Stimulated activated memory B cell treated with anti-CD40 and anti-IgM and Interleukin-4, amounts not matched to agents 10 μg/mL and 1 μg/mL and 100 μg/mL, for 72 hours (primary cell): ENCODE data around the gene RGS9BP.
"Not testable (repeated sequence)": the region's sequence is repeated elsewhere in the genome, so short reads cannot be mapped to it uniquely, and the experiment has no call there.

Experiments
- ATAC-seq: fragments of 150-1000 bp; cut with Tn5 transposase; 2 replicates; pipeline ENCODE4 v1.10.0; 2021
- H3K27ac Mint-ChIP-seq: one replicate; pipeline ENCODE4 v1.8.0; 2022; ENCODE audit warnings: mild to moderate bottlenecking, mixed read lengths
- H3K27me3 Mint-ChIP-seq: one replicate; pipeline ENCODE4 v1.8.0; 2022; ENCODE audit warnings: mixed read lengths
- H3K36me3 Mint-ChIP-seq: one replicate; pipeline ENCODE4 v1.8.0; 2022; ENCODE audit warnings: mixed read lengths
- H3K4me1 Mint-ChIP-seq: one replicate; pipeline ENCODE4 v1.8.0; 2022; ENCODE audit warnings: mixed read lengths
- H3K4me3 Mint-ChIP-seq: one replicate; pipeline ENCODE4 v1.8.0; 2022; ENCODE audit warnings: mild to moderate bottlenecking, moderate library complexity, mixed read lengths
- H3K9me3 Mint-ChIP-seq: one replicate; pipeline ENCODE4 v1.8.0; 2022; ENCODE audit warnings: mixed read lengths

RGS9BP gene

DNA sequence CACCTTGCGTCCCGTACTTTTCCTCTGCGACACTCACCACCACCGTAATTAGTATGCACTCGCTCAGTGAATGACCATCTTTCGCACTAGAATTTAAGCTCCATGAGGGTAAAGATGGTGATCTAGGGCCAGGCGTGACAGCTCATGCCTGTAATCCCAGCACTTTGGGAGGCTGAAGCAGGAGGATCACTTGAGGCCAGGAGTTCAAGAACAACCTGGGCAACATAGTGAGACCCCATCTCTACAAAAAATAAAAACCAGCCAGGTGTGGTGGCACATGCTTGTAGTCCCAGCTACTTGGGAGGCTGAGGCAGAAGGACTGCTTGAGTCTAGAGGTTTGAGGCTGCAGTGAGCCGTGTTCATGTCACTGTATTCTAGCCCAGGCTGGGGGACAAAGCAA is 19.3 kb upstream of the RGS9BP start:
- H3K4me3 Mint-ChIP-seq, ATAC-seq, H3K27me3 Mint-ChIP-seq, H3K4me1 Mint-ChIP-seq, H3K9me3 Mint-ChIP-seq, H3K27ac Mint-ChIP-seq: not testable (repeated sequence)
- peaks cover 29% of the 10 kb centered on the region for H3K36me3 Mint-ChIP-seq

DNA sequence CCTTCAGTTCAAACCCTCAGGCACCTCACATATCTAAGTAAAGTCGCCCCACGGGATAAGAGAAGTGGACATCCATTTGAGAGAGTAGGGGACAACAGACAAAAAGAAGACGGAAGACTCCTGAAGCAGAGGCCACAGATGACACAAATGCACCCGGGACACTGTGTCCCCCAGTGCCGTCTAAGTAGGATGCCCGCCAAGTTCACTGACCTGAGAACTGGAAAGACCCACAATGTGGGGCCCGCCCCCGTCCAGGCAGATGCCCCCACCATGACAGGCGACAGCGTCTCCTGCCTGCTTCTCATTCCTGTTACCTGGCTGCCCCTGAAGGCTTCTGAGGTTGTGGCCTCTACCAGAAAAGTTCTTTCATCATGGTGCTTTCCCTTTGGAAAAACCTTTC is 17.6 kb upstream of the RGS9BP start:
- no peak for ATAC-seq
- Mint-ChIP-seq H3K9me3 (no peaks in the 10 kb centered on the region), H3K36me3 (peaks cover 24% of the 10 kb centered on the region), H3K4me3 (no peak overlapping the region), H3K4me1 (peaks cover 14% of the 10 kb centered on the region), H3K27ac (no peak overlapping the region), H3K27me3 (no peaks in the 10 kb centered on the region)

DNA sequence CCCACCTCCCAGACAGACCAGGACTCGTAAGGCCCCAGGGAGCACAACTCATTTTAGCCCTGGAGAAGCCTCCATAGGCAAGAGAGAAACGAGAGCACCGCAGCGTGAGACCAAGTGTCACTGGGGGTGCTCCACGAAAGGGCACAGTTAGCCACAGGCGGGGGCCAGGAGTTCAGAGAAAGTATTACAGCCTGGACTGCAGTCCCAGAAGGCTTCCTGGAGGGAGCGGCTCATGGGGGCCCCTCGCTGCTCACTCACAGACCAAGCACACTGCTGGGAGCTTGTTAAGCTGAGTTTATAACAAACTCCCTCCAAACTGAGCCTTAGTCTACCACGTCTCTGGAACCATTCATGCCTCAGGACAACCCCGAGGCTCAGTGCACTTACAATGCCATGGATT is 17.1 kb upstream of the RGS9BP start:
- Mint-ChIP-seq H3K27me3 (no peaks in the 10 kb centered on the region), H3K4me1 (peaks cover 12% of the 10 kb centered on the region), H3K27ac (no peak overlapping the region), H3K36me3 (peaks cover 24% of the 10 kb centered on the region), H3K4me3 (no peak overlapping the region), H3K9me3 (no peaks in the 10 kb centered on the region)
- ATAC-seq, result no peak

GRCh38 chr19:32661318-32661717 is 14.3 kb upstream of the RGS9BP start:
- H3K27ac Mint-ChIP-seq, result no peak overlapping the region
- H3K4me3 Mint-ChIP-seq, result no peak overlapping the region
- no peaks in the 10 kb centered on the region for H3K27me3 Mint-ChIP-seq
- peaks cover 12% of the 10 kb centered on the region for H3K4me1 Mint-ChIP-seq
- no peak for ATAC-seq
- H3K9me3 Mint-ChIP-seq, result no peaks in the 10 kb centered on the region
- H3K36me3 Mint-ChIP-seq, result peaks cover 11% of the 10 kb centered on the region

GRCh38 chr19:32662186-32662585 is 13.5 kb upstream of the RGS9BP start:
- Mint-ChIP-seq H3K27me3 (no peaks in the 10 kb centered on the region), H3K9me3 (no peaks in the 10 kb centered on the region), H3K36me3 (peaks cover 7% of the 10 kb centered on the region), H3K27ac (peak overlapping the region; percentile 64), H3K4me3 (no peak overlapping the region), H3K4me1 (peaks cover 12% of the 10 kb centered on the region)
- ATAC-seq, result no peak

GRCh38 chr19:32666084-32666483 is 9.6 kb upstream of the RGS9BP start:
- Mint-ChIP-seq H3K4me1 (peaks cover 27% of the 10 kb centered on the region), H3K27ac (no peak overlapping the region), H3K27me3 (no peaks in the 10 kb centered on the region), H3K4me3 (no peak overlapping the region), H3K36me3 (peaks cover 10% of the 10 kb centered on the region), H3K9me3 (no peaks in the 10 kb centered on the region)
- no peak for ATAC-seq

GRCh38 chr19:32669310-32669709 is 6.3 kb upstream of the RGS9BP start:
- ATAC-seq, result no peak
- Mint-ChIP-seq H3K27ac (no peak overlapping the region), H3K9me3 (no peaks in the 10 kb centered on the region), H3K4me1 (peaks cover 40% of the 10 kb centered on the region), H3K4me3 (no peak overlapping the region), H3K36me3 (peaks cover 10% of the 10 kb centered on the region), H3K27me3 (no peaks in the 10 kb centered on the region)

DNA sequence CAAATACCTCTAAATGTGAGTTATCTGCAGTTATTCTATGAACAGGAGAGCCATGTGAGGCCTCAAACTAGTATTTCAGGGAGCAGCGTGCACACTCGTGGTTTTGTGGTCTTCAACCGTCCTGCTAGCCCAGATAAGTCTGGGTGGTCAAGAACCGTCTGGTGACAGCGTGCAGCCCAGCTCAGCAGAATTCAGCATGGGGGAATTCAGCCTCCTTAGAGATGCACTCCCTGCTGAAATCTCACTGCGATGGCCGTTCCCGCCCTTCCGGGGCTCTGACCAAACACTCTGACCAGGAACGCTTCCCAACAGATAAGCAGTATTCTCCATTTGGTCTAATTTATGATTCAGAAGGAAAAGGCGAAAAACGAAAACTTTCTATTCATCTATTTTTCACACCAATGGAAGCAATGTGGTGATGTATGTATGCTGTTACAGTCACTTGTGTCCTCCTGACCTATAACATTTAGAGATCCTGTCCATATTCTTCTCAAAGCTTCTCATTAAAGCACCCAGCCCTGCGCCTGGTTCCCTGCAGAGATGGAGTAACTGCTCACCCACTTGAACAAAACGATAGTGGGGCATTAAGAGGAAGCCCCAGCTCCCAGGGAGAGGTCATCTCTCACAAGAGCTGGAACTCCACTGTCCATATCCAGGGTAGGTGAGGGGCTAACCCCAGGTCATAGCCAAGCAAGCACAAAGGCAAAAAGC is 3.6 kb upstream of the RGS9BP start:
- Mint-ChIP-seq H3K9me3 (no peaks in the 10 kb centered on the region), H3K4me1 (peaks cover 42% of the 10 kb centered on the region), H3K27me3 (peaks cover 1% of the 10 kb centered on the region), H3K36me3 (peaks cover 10% of the 10 kb centered on the region), H3K4me3 (no peak overlapping the region), H3K27ac (no peak overlapping the region)
- no peak for ATAC-seq

- Mint-ChIP-seq H3K36me3 (peaks cover 10% of the 10 kb centered on the region), H3K27ac (no peak overlapping the region)
Observed at GRCh38 chr19:32672841-32673240, 2.8 kb upstream of the RGS9BP start.

DNA sequence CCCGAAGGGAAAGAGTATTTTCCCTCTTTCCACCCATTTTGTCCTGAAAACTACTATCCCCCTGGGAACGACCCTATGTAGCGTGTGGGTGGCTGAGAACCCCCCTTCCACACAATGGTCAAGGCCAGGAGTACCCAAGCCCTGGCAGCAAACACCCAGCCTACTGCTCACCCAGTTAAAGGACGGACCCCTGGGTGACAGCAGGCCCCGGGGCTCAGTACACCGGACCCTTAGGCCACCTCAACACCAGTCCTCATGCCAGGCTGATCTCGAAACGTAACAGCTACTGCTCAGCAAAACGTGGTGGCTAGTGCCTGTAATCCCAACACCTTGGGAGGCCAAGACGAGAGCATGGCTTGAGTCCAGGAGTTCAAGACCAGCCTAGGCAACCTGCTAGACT is 2.1 kb upstream of the RGS9BP start:
- Mint-ChIP-seq H3K9me3 (no peaks in the 10 kb centered on the region), H3K4me3 (peak overlapping the region; percentile 89), H3K36me3 (peaks cover 4% of the 10 kb centered on the region), H3K27ac (peak overlapping the region; percentile 52), H3K27me3 (peaks cover 10% of the 10 kb centered on the region), H3K4me1 (peaks cover 40% of the 10 kb centered on the region)
- no peak for ATAC-seq

More at GRCh38 chr19:32672841-32673240, 2.8 kb upstream of the RGS9BP start:
- H3K27me3 Mint-ChIP-seq, result peaks cover 9% of the 10 kb centered on the region
- ATAC-seq, result no peak
- peaks cover 42% of the 10 kb centered on the region for H3K4me1 Mint-ChIP-seq
- H3K9me3 Mint-ChIP-seq, result no peaks in the 10 kb centered on the region
- H3K4me3 Mint-ChIP-seq, result no peak overlapping the region

- Mint-ChIP-seq H3K36me3 (no peaks in the 10 kb centered on the region), H3K4me1 (peaks cover 34% of the 10 kb centered on the region), H3K27ac (peak overlapping the region; percentile 52), H3K4me3 (peak overlapping the region; percentile 89), H3K27me3 (peaks cover 10% of the 10 kb centered on the region), H3K9me3 (no peaks in the 10 kb centered on the region)
- ATAC-seq, result no peak
Observed at GRCh38 chr19:32674153-32674930, 1.3 kb upstream of the RGS9BP start.

DNA sequence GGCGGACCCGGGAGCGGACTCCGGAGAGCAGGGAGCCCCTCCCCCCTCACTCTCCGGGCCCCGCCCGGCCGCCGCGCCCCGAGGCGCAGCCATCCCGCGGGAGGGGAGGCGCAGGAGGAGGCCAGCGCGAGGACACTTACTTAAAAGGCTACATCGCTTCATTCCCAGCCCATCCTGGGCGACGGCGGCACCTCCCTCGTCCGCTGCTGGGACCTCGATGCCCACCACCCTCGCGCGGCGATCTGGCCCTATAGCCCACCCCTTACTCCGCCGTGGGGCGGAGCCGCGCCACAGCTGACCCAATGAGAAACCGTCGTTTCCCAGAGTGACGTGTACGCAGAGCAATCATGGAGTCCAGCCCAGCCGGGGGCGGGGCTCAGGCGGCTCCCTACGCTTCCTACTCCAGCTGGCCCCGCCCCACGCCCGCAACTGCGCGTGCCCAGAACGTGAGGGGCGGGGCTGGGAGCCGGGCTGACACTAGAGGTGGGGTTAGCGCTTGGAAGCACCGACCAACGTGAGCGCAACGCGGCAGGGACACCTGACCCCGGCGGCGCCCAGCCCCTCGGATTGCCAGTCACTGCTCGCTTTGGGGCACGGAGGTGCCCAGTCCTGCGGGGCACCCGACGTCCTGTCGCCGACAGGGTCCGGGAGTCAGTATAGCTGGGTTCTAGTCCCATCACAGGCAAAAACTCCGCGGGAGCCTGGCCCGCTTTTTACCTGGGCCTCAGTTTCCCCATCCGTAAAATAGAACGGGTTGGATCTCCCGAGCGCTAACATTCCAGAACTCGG is 523 bp upstream of the RGS9BP start, which contains the start of gene ANKRD27:
ANKRD27 (minus strand) TSS at position 250 of the 789 bp plus-strand sequence. CDS start 16,165 bp downstream, outside the sequence.
- Mint-ChIP-seq H3K9me3 (no peaks in the 10 kb centered on the region), H3K27me3 (peaks cover 10% of the 10 kb centered on the region), H3K27ac (peak within 1 kb of the TSS; percentile 52), H3K4me1 (peaks cover 26% of the 10 kb centered on the region), H3K4me3 (peak within 1 kb of the TSS; percentile 89), H3K36me3 (no peaks in the 10 kb centered on the region)
- ATAC-seq, result peak; percentile 99

- no peak for ATAC-seq
- peaks cover 10% of the 10 kb centered on the region for H3K27me3 Mint-ChIP-seq
- no peak overlapping the region for H3K27ac Mint-ChIP-seq
- no peaks in the 10 kb centered on the region for H3K36me3 Mint-ChIP-seq
- H3K4me1 Mint-ChIP-seq, result peaks cover 26% of the 10 kb centered on the region
- H3K4me3 Mint-ChIP-seq, result peak overlapping the region; percentile 76
- no peaks in the 10 kb centered on the region for H3K9me3 Mint-ChIP-seq
Observed at GRCh38 chr19:32676186-32676894, 692 bp downstream of the RGS9BP start.

DNA sequence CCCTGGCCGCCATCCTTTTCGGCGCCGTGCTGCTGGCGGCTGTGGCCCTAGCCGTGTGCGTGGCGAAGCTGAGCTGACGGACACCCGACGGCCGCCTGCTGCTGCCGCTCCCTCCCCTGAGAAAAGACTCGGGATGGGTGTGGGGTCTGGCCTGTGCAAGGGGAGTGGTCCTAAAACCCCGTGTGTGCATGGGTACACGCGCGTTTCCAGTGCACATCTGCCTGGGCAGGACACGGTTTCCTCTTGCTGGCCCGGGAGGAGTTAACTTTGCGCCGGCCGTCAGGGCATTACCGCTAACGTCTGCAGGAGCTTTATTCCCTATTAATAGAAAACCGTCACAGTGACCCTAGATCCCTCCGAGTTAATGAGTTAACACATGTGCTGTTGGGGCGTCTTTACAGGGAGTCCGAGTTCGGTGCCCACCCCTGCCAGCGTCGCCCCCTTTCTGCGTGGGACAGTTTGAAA is 1.3 kb downstream of the RGS9BP start:
- Mint-ChIP-seq H3K9me3 (no peaks in the 10 kb centered on the region), H3K4me1 (peaks cover 26% of the 10 kb centered on the region), H3K27me3 (peaks cover 10% of the 10 kb centered on the region), H3K4me3 (no peak overlapping the region), H3K36me3 (no peaks in the 10 kb centered on the region), H3K27ac (no peak overlapping the region)
- no peak for ATAC-seq

DNA sequence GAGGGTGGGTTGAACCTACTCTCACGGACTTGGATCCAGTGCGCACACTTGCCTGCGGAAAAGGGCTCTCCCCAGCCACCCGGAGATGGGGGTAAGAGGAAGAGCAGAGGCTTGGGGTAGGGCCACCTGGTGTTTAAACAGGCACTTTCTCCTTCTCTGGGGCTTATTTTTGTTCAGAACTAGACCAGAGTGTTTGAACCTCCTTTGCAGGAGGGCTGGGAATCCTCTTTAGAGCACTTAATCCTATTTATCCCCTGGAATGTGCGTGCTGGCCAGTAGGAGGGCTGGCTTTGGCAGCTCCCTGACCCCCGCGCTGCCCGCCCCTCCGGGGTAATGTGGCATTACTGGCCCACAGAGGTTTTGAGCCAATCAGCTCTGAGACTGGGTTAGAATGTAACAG is 2.0 kb downstream of the RGS9BP start:
- H3K4me3 Mint-ChIP-seq, result no peak overlapping the region
- H3K4me1 Mint-ChIP-seq, result peaks cover 18% of the 10 kb centered on the region
- H3K27ac Mint-ChIP-seq, result no peak overlapping the region
- H3K9me3 Mint-ChIP-seq, result no peaks in the 10 kb centered on the region
- no peak for ATAC-seq
- H3K36me3 Mint-ChIP-seq, result no peaks in the 10 kb centered on the region
- H3K27me3 Mint-ChIP-seq, result peaks cover 10% of the 10 kb centered on the region
